Right atrium auricular region (tissue), 2 donors: ENCODE results near the gene ARMC5. TPM values are rescaled to one million over a fixed set of nuclear protein-coding genes. Genes with fewer than 3 reads are reported as not detected.
"Not testable (repeated sequence)": the region's sequence is repeated elsewhere in the genome, so short reads cannot be mapped to it uniquely, and the experiment has no call there.

ENCODE experiments used
- DNase-seq: peaks from one replicate; pipeline ENCODE4 v3.0.0-alpha.2; 2019; ENCODE audit warnings: low spot score
- H3K27ac ChIP-seq, 2 donors: fragments of 200-600 bp; sonication (generic); 1 replicate in 1 of 2; 2 replicates in 1 of 2; pipeline ENCODE4 v1.5.1; 2016 to 2019
- H3K27me3 ChIP-seq, 2 donors: fragments of 200-600 bp; sonication (generic); one replicate each; pipeline versions ENCODE4 v1.5.1 to v1.6.0; 2017 to 2019
- H3K36me3 ChIP-seq: fragments of 200-600 bp; sonication (generic); one replicate; pipeline ENCODE4 v1.5.1; 2016
- H3K4me1 ChIP-seq, 2 donors: fragments of 200-600 bp; sonication (generic); one replicate each; pipeline versions ENCODE4 v1.5.1 to v1.6.0; 2017 to 2019
- H3K4me3 ChIP-seq, 2 donors: fragments of 200-600 bp; sonication (generic); 1 replicate in 1 of 2; 2 replicates in 1 of 2; pipeline ENCODE4 v1.5.1; 2017 to 2019; ENCODE audit warnings: mild to moderate bottlenecking in 1 of 2, moderate library complexity in 1 of 2
- H3K9me3 ChIP-seq, 2 donors: fragments of 200-600 bp; sonication (generic); one replicate each; pipeline ENCODE4 v1.5.1; 2019
- CTCF ChIP-seq, 2 donors: fragments of 200-600 bp; sonication (generic); IDR thresholded peaks; one replicate each; pipeline ENCODE4 v1.5.1; 2019; ENCODE audit warnings: antibody characterized with exemption in 2 of 2
- total RNA-seq, 2 donors: library from RNA; depleted of rRNA; stranded (reverse); fragments of >200 nt; gene quantifications; one replicate each; pipeline ENCODE4 v1.1.0, GENCODE V29; 2016

ARMC5 gene
- total RNA-seq, 2 donors from 2014 or later, result 7.4 to 9.0 TPM

- Histone ChIP-seq H3K27ac (no peak overlapping the region), H3K9me3 (no peaks in the 10 kb centered on the region), H3K36me3 (no peaks in the 10 kb centered on the region), H3K4me3 (no peak overlapping the region), H3K27me3 (no peaks in the 10 kb centered on the region), H3K4me1 (no peaks in the 10 kb centered on the region)
- no peak for DNase-seq
- TF ChIP-seq CTCF (IDR thresholded peaks at IDR 0.05), result no peak
Measured at GRCh38 chr16:31413943-31414342, 45.4 kb upstream of the ARMC5 start.

GRCh38 chr16:31414706-31415105 is 44.6 kb upstream of the ARMC5 start:
- Histone ChIP-seq H3K4me3 (no peak overlapping the region), H3K9me3 (no peaks in the 10 kb centered on the region), H3K27ac (no peak overlapping the region), H3K27me3 (no peaks in the 10 kb centered on the region), H3K36me3 (no peaks in the 10 kb centered on the region), H3K4me1 (no peaks in the 10 kb centered on the region)
- TF ChIP-seq CTCF (IDR thresholded peaks at IDR 0.05), result no peak
- no peak for DNase-seq

GRCh38 chr16:31416371-31416770 is 42.9 kb upstream of the ARMC5 start:
- DNase-seq, result no peak
- Histone ChIP-seq H3K9me3 (no peaks in the 10 kb centered on the region), H3K27ac (no peak overlapping the region), H3K4me1 (no peaks in the 10 kb centered on the region), H3K27me3 (no peaks in the 10 kb centered on the region), H3K36me3 (no peaks in the 10 kb centered on the region), H3K4me3 (no peak overlapping the region)
- TF ChIP-seq CTCF (IDR thresholded peaks at IDR 0.05), result no peak

- H3K27ac ChIP-seq, DNase-seq, H3K9me3 ChIP-seq, H3K4me1 ChIP-seq, H3K36me3 ChIP-seq, H3K4me3 ChIP-seq, H3K27me3 ChIP-seq: not testable (repeated sequence)
Measured at GRCh38 chr16:31417036-31417435, 42.3 kb upstream of the ARMC5 start.

GRCh38 chr16:31417916-31418315 is 41.4 kb upstream of the ARMC5 start:
- Histone ChIP-seq H3K27ac (no peak overlapping the region), H3K27me3 (no peaks in the 10 kb centered on the region), H3K9me3 (no peaks in the 10 kb centered on the region), H3K36me3 (no peaks in the 10 kb centered on the region), H3K4me3 (no peak overlapping the region), H3K4me1 (no peaks in the 10 kb centered on the region)
- no peak for TF ChIP-seq CTCF (IDR thresholded peaks at IDR 0.05)
- no peak for DNase-seq

- Histone ChIP-seq H3K27ac (no peak overlapping the region), H3K4me1 (no peaks in the 10 kb centered on the region), H3K36me3 (no peaks in the 10 kb centered on the region), H3K4me3 (no peak overlapping the region), H3K9me3 (no peaks in the 10 kb centered on the region), H3K27me3 (no peaks in the 10 kb centered on the region)
- TF ChIP-seq CTCF (IDR thresholded peaks at IDR 0.05), result no peak
- no peak for DNase-seq
Measured at GRCh38 chr16:31420037-31420436, 39.3 kb upstream of the ARMC5 start.
